ENCODE measurements around the gene SYNGR3.
"Not testable (repeated sequence)": the region's sequence is repeated elsewhere in the genome, so short reads cannot be mapped to it uniquely, and the experiment has no call there.

The SYNGR3 gene

GRCh38 chr16:2029350-2029749, 39.6 kb downstream of the SYNGR3 start:
- DNase-seq (ENCODE audit: low read depth), result no peak

GRCh38 chr16:2030036-2030435, 40.3 kb downstream of the SYNGR3 start:
- no peak for DNase-seq (ENCODE audit: low read depth)

DNA sequence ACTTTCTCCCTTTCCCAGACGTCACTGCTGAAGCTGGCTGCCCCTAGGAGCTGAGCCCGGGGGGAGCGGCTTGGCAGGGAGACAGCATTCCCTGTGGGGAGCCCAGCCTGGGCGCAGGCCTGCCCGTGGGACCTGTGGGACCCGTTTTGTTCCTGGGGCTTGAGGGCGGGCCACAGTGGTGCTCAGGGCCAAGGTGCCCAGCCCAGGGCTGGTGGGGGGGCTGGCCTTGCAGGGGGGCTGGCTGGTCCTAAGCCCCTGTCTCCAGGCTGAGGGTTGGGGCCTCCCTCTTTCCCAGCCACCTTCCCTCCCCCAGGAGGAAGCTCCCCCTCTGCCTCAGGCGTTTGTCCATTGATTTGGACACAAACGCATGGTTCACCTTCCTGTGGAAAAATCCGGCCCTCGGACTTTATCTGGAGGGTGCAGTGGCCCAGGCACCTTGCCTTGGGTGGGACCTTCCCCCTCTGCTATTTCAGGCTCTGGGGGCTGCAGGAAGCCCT, 41.4 kb downstream of the SYNGR3 start:
- no peak for DNase-seq (ENCODE audit: low read depth)

GRCh38 chr16:2032285-2033056, 42.7 kb downstream of the SYNGR3 start:
- no peak for DNase-seq (ENCODE audit: low read depth)

GRCh38 chr16:2033057-2033908, 43.5 kb downstream of the SYNGR3 start:
- no peak for DNase-seq (ENCODE audit: low read depth)

- DNase-seq (ENCODE audit: low read depth), result not testable (repeated sequence)
Measured at GRCh38 chr16:2033909-2034695, 44.3 kb downstream of the SYNGR3 start.

GRCh38 chr16:2034696-2035430, 45.1 kb downstream of the SYNGR3 start:
- no peak for DNase-seq (ENCODE audit: low read depth)

DNA sequence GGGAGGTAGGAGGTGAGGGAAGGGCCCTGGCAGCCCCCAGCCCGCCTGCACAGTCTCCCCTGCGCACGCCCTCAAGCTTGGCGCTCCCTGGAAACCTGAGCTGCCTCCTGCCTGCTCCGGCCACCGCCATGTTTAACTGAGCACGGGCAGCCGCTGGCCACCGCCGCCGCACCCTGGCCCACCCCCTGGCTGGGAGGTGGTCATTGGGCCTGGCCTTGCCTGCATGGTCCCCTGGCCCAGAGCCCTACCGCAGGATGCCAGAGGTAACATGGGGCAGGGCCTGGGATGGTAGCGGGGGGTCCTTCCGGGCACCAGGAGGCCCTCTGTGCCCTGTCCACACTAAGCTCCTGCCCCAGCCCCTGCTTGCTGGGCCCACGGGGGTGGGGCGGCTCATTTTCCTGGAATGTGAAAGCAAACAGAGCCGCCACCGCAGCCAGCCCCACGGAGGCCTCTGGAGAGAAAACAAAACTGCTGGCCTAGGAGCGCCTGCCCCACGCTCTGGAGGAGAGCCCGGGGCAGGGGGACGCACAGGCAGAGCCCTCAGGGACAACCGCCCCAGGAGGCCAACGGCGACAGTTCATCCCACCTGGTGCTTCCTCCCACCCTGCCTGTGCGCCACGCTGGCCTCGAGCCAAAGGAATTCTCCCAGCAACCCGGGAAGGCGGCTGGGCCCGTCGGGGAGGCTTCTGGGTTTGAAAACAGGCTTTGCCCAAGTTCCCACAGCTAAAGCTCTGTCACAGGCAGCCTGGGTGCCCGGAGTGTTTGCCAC, 45.8 kb downstream of the SYNGR3 start:
- DNase-seq (ENCODE audit: low read depth), result no peak

GRCh38 chr16:2036200-2036966, 46.6 kb downstream of the SYNGR3 start:
- no peak for DNase-seq (ENCODE audit: low read depth)

GRCh38 chr16:2037115-2037514, 47.3 kb downstream of the SYNGR3 start:
- DNase-seq (ENCODE audit: low read depth), result no peak

DNA sequence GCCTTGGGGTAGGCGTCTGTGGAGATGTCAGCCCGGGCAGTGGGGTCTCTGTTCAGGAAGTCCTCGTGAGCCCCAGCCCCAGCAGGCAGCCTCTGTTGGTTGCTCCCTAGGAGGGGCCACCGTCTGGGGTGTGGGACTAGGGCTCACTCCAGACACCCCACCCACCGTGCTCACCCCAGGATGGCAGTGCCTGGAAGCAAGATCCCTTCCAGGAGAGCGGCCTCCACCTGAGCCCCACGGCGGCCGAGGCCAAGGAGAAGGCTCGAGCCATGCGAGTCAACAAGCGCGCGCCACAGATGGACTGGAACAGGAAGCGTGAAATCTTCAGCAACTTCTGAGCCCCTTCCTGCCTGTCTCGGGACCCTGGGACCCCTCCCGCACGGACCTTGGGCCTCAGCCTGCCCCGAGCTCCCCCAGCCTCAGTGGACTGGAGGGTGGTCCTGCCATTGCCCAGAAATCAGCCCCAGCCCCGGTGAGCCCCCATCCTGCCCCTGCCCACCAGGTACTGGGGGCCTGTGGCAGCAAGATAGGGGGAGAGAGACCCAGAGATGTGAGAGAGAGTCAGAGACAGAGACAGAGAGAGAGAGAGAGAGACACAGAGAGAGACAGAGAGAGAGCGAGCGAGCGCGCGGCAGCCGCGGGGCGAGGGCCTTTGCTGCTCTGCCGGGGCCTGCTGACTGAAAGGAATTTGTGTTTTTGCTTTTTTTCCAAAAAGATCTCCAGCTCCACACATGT, 48.0 kb downstream of the SYNGR3 start:
- DNase-seq (ENCODE audit: low read depth), result no peak

- no peak for DNase-seq (ENCODE audit: low read depth)
Measured at GRCh38 chr16:2038382-2039231, 48.8 kb downstream of the SYNGR3 start.

- no peak for DNase-seq (ENCODE audit: low read depth)
Measured at GRCh38 chr16:2039274-2040031, 49.7 kb downstream of the SYNGR3 start.

GRCh38 chr16:2040041-2040786, 50.4 kb downstream of the SYNGR3 start:
- no peak for DNase-seq (ENCODE audit: low read depth)

- DNase-seq (ENCODE audit: low read depth), result no peak
Measured at GRCh38 chr16:2040787-2041522, 51.2 kb downstream of the SYNGR3 start.

Data from activated T-cell treated with anti-CD3 and anti-CD28 coated beads for 24 hours (primary cell).